Bronchial epithelial cell (primary cell): ENCODE results near the gene RAI1. TPM values are rescaled to one million over a fixed set of nuclear protein-coding genes. Genes with fewer than 3 reads are reported as not detected.

Experiments used
- DNase-seq: peaks from one replicate; pipeline ENCODE4 v3.0.0-alpha.2; 2010; ENCODE audit warnings: low read depth
- FAIRE-seq: peaks from 2 replicates; lab custom pipeline; 2011; peaks lifted over from hg19 to GRCh38; lab: Jason Lieb, UNC
- H3K27me3 ChIP-seq: 2 replicates; pipeline ENCODE4 v1.5.1; 2011; ENCODE audit warnings: low read length; ENCODE audit not compliant: control insufficient read depth, insufficient read depth
- H3K36me3 ChIP-seq: 2 replicates; pipeline ENCODE4 v1.5.1; 2011; ENCODE audit warnings: low read length; ENCODE audit not compliant: control insufficient read depth, insufficient read depth
- H3K4me3 ChIP-seq: 2 replicates; pipeline ENCODE4 v1.5.1; 2011; ENCODE audit warnings: mild to moderate bottlenecking, low read depth, low read length, control low read depth
- total RNA-seq: library from RNA; depleted of rRNA; stranded (reverse); fragments of >200 nt; gene quantifications from 2 replicates; pipeline ENCODE4 v1.2.1, GENCODE V29; 2014
- TF ChIP-seq, protein P1 (sequence below): IDR thresholded peaks from 2 replicates; pipeline ENCODE4 v1.5.1; 2011; ENCODE audit warnings: mild to moderate bottlenecking, moderate library complexity, low read length, control low read depth, inconsistent platforms; ENCODE audit not compliant: insufficient read depth, severe bottlenecking

Gene RAI1
- total RNA-seq, 1 donor from 2014 or later = 7.4 TPM

DNA sequence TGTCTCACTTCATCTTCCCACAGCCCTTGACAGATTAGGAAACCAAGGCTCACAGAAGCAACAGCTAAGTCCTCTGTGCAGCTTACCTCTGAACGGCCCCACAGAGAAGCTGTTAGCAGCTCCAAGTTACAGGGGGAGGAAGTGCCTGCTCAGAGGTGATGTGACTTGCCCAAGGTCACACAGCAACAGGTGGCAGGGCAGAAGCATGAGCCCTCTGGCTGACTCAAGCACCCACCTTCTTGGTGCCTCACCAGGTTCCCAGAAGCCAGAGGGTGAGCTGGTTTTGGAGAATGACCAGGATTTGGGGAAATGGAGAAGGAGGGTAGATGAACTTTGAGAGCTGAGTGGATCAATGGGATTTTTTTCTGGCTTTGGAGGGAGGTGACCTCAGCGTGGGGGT, 14.0 kb upstream of the RAI1 start:
- TF ChIP-seq, protein P1, sequence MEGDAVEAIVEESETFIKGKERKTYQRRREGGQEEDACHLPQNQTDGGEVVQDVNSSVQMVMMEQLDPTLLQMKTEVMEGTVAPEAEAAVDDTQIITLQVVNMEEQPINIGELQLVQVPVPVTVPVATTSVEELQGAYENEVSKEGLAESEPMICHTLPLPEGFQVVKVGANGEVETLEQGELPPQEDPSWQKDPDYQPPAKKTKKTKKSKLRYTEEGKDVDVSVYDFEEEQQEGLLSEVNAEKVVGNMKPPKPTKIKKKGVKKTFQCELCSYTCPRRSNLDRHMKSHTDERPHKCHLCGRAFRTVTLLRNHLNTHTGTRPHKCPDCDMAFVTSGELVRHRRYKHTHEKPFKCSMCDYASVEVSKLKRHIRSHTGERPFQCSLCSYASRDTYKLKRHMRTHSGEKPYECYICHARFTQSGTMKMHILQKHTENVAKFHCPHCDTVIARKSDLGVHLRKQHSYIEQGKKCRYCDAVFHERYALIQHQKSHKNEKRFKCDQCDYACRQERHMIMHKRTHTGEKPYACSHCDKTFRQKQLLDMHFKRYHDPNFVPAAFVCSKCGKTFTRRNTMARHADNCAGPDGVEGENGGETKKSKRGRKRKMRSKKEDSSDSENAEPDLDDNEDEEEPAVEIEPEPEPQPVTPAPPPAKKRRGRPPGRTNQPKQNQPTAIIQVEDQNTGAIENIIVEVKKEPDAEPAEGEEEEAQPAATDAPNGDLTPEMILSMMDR = no peak
- H3K4me3 ChIP-seq = no peak overlapping the region
- H3K27me3 ChIP-seq = no peaks in the 10 kb centered on the region
- no peaks in the 10 kb centered on the region for H3K36me3 ChIP-seq
- DNase-seq (no peak), FAIRE-seq (peak; percentile 55)

DNA sequence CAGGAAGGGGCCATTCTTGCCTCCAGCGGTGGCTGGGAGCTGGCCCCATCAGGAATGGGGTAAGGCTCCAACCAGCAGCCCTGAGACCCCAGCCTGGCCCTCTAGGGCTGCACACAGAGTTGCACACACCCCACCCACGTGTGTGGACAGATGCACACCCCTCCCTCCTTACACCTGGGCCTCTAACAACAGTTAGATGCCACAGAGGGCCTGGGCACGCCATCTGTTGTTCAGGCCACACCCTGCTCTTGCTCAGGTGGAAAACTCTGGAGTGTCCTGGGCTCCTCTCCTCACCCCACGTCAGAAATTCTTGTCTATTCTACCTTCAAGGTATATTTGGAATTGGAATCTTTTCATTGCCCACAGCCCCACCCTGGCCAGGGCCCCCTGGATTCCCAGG, 13.3 kb upstream of the RAI1 start:
- Histone ChIP-seq H3K27me3 (no peaks in the 10 kb centered on the region), H3K36me3 (no peaks in the 10 kb centered on the region), H3K4me3 (no peak overlapping the region)
- FAIRE-seq (no peak), DNase-seq (no peak)
- TF ChIP-seq, protein P1 = no peak

DNA sequence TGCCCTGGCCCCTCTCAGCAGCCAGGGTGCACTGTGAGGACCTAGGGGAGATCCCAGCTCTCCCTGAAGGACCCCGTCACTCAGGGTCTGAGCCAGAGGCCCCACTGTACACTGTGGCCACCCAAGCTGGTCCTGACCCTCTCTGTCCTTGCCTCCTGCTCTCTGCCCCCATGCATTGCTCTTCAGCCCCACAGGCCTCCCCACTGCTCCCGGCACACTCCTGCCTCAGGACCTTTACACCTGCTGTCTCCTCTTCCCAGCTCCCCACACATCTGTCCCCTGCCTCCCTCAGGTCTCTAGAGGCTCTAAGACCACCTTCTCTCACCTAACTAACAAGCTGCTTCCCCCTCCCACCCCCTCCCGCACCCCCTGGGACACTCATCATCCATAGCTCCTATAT, 12.9 kb upstream of the RAI1 start:
- Histone ChIP-seq H3K27me3 (no peaks in the 10 kb centered on the region), H3K4me3 (no peak overlapping the region), H3K36me3 (no peaks in the 10 kb centered on the region)
- FAIRE-seq = no peak
- no peak for DNase-seq
- TF ChIP-seq, protein P1 = no peak

DNA sequence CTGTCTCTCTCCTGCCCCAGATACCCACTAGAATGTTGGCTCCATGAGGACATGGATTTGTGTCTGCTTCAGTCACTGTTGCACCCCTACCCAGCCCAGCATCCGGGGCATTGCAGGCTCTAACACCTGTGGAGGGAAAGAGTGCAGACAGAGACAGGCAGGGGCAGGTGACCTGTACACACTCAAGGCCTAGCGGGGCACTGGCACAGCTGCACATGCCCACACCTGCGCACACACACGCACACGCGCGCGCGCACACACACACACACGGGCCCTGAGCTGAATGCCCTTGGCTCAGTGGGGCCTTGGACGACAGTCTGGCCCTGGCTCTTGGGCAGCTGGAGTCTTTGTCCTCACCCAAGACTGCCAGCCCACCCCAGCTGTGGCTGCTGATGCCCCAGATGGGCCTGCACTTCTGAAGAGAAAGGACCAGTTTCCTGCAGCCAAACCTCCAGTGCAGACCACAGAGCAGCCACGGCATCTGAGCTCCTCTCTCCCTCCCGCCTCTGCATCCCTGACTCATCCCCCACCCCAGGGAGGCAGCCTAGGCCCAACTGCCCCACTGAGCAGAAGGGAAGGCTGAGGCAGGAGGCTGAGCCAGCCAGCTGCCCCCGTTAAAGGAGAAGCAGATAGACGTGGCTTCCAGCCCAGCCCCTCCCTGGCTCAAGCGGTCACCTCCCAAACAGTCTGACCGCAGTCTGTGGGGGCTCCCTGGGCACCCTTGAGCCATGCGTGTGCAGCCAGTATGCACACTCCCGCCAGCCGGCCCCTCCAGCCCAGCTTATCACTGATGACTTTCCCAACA, 12.3 kb upstream of the RAI1 start:
- TF ChIP-seq, protein P1 = no peak
- no peaks in the 10 kb centered on the region for H3K27me3 ChIP-seq
- no peaks in the 10 kb centered on the region for H3K36me3 ChIP-seq
- DNase-seq (no peak), FAIRE-seq (no peak)
- no peak overlapping the region for H3K4me3 ChIP-seq

DNA sequence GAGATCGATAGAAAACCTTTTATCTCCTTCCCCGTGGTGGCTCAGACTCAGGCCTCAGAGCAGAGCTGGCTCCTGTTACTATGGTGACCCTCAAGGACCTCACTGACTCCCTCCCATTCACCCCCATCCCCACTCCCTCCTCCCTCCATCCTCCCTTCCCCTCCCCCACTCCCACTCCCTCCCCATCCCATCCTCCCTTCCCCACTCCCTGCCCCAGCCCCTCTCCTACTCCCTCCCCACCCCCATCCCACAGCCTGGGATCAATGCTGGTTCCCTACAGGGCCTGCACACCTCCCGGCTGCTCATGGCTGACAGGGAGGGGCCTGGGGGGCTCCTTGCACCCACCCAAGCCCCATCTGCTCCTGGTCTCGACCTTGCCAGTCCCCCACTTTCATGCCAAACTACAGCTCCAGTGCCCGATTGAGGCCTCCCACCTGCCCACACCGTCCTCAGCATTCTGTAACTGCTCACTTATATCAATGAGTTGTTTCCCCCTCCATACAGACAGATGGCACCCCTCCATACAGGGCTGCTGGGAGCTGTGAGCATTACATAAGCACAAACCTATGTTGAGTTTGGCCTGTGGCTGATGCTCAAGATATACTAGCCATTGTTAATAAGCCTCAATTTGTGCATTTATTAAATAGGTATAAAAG, 11.6 kb upstream of the RAI1 start:
- Histone ChIP-seq H3K36me3 (no peaks in the 10 kb centered on the region), H3K27me3 (no peaks in the 10 kb centered on the region), H3K4me3 (no peak overlapping the region)
- no peak for DNase-seq
- no peak for FAIRE-seq
- TF ChIP-seq, protein P1 = no peak
